Uterus (tissue), 4 donors: ENCODE results near the gene TMEM30A. TPM values are rescaled to one million over a fixed set of nuclear protein-coding genes. Genes with fewer than 3 reads are reported as not detected.
A peak's percentile ranks its signal among the peaks of the same experiment; 100 is the strongest.

Experiments
- DNase-seq, 2 donors: peaks; one replicate each; pipeline ENCODE4 v3.0.0-alpha.2; 2019 to 2020
- H3K27ac ChIP-seq, 2 donors: fragments of 200-600 bp; sonication (generic); 1 replicate in 1 of 2; 2 replicates in 1 of 2; pipeline ENCODE4 v1.5.1; 2016 to 2018
- H3K27me3 ChIP-seq, 2 donors: fragments of 200-600 bp; sonication (generic); one replicate each; pipeline ENCODE4 v1.5.1; 2018 to 2019; ENCODE audit warnings: control low read depth in 1 of 2
- H3K36me3 ChIP-seq, 2 donors: fragments of 200-600 bp; sonication (generic); one replicate each; pipeline ENCODE4 v1.5.1; 2019; ENCODE audit warnings: control low read depth in 1 of 2
- H3K4me1 ChIP-seq, 2 donors: fragments of 200-600 bp; sonication (generic); one replicate each; pipeline ENCODE4 v1.5.1; 2018 to 2019; ENCODE audit warnings: control low read depth in 1 of 2
- H3K4me3 ChIP-seq, 2 donors: fragments of 200-600 bp; sonication (generic); 1 replicate in 1 of 2; 2 replicates in 1 of 2; pipeline ENCODE4 v1.5.1; 2018 to 2019; ENCODE audit warnings: mild to moderate bottlenecking in 1 of 2
- H3K9me3 ChIP-seq, 2 donors: fragments of 200-600 bp; sonication (generic); one replicate each; pipeline ENCODE4 v1.5.1; 2019; ENCODE audit warnings: control low read depth in 1 of 2
- POLR2A ChIP-seq, 2 donors: fragments of 450-650 bp; IDR thresholded peaks; one replicate each; pipeline ENCODE4 v1.6.1; 2016; ENCODE audit warnings: antibody characterized with exemption in 2 of 2, mild to moderate bottlenecking in 1 of 2, moderate library complexity in 1 of 2
- intact Hi-C: fragments of 100-400 bp; cut with DNase I; formaldehyde crosslinking; loops from one replicate; pipeline ENCODE4 v1.15.1; 2023; ENCODE audit warnings: low total_unique reads
- total RNA-seq, 4 donors: library from RNA; depleted of rRNA in 3 of 4; stranded (reverse); fragments of >200 nt in 3 of 4; gene quantifications; one replicate each; pipeline versions ENCODE4 v1.1.0 to v1.2.4, GENCODE V29; 2014 to 2023
- TF ChIP-seq, protein P1 (sequence below), 4 experiments: fragments of 200-600 bp in 2 of 4; fragments of 450-650 bp in 2 of 4; sonication (generic) in 2 of 4; IDR thresholded peaks; one replicate each; pipeline ENCODE4 v1.5.1; 2016 to 2019; ENCODE audit warnings: antibody characterized with exemption in 4 of 4, mild to moderate bottlenecking in 2 of 4, moderate library complexity in 1 of 4
- donor health status: DM: yes; HTN: yes; CAD: no.

TMEM30A gene
- total RNA-seq, 4 donors from 2014 or later, result 71.0 to 194 (median 125) TPM

DNA sequence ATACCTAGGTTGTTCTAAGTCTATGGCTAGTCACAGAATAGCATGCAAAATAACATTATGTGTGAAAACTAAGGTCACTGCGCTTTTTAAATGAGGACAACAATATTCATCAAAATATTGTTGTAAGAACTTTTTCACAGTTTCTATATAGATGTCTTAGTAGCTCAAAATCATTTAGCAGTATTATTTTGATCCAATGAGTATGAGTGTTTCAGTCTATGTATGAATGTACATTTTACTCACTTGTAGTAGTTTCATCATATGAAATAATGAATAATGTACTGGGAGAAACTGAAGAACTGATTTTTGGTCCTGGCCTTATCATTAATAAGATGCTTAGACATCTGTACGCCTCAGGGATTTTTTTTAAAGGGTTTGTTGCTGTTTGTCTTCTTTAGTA, 16.5 kb upstream of the TMEM30A start:
- Histone ChIP-seq H3K27me3 (no peaks in the 10 kb centered on the region), H3K27ac (no peak overlapping the region), H3K4me1 (no peaks in the 10 kb centered on the region), H3K9me3 (no peaks in the 10 kb centered on the region), H3K36me3 (no peaks in the 10 kb centered on the region), H3K4me3 (no peak overlapping the region)
- intact Hi-C loops, result no loop called here
- DNase-seq, result no peak
- TF ChIP-seq, protein P1, sequence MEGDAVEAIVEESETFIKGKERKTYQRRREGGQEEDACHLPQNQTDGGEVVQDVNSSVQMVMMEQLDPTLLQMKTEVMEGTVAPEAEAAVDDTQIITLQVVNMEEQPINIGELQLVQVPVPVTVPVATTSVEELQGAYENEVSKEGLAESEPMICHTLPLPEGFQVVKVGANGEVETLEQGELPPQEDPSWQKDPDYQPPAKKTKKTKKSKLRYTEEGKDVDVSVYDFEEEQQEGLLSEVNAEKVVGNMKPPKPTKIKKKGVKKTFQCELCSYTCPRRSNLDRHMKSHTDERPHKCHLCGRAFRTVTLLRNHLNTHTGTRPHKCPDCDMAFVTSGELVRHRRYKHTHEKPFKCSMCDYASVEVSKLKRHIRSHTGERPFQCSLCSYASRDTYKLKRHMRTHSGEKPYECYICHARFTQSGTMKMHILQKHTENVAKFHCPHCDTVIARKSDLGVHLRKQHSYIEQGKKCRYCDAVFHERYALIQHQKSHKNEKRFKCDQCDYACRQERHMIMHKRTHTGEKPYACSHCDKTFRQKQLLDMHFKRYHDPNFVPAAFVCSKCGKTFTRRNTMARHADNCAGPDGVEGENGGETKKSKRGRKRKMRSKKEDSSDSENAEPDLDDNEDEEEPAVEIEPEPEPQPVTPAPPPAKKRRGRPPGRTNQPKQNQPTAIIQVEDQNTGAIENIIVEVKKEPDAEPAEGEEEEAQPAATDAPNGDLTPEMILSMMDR (IDR thresholded peaks at IDR 0.05), result no peak

DNA sequence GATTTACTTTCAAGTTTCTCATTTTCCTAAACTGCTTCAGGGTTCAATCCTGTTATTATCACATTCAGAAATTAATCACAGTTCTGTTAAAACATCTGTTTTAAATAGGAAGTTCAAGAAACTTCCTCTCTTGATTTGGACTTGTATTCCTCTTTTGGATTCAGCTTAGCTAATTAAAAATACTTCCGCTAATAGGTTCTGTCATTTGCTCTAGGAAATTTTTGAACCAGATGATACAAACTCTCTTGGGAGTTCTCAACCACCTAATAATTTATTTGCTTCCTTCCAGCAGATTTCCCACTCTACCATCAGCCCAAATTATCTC, 15.9 kb upstream of the TMEM30A start:
- TF ChIP-seq POLR2A (IDR thresholded peaks at IDR 0.05), result no peak
- TF ChIP-seq, protein P1 (IDR thresholded peaks at IDR 0.05), result no peak
- intact Hi-C loops, result no loop called here
- no peak overlapping the region for H3K27ac ChIP-seq
- H3K4me3 ChIP-seq, result no peak overlapping the region
- no peaks in the 10 kb centered on the region for H3K27me3 ChIP-seq
- H3K36me3 ChIP-seq, result no peaks in the 10 kb centered on the region
- H3K4me1 ChIP-seq, result no peaks in the 10 kb centered on the region
- no peaks in the 10 kb centered on the region for H3K9me3 ChIP-seq
- no peak for DNase-seq

DNA sequence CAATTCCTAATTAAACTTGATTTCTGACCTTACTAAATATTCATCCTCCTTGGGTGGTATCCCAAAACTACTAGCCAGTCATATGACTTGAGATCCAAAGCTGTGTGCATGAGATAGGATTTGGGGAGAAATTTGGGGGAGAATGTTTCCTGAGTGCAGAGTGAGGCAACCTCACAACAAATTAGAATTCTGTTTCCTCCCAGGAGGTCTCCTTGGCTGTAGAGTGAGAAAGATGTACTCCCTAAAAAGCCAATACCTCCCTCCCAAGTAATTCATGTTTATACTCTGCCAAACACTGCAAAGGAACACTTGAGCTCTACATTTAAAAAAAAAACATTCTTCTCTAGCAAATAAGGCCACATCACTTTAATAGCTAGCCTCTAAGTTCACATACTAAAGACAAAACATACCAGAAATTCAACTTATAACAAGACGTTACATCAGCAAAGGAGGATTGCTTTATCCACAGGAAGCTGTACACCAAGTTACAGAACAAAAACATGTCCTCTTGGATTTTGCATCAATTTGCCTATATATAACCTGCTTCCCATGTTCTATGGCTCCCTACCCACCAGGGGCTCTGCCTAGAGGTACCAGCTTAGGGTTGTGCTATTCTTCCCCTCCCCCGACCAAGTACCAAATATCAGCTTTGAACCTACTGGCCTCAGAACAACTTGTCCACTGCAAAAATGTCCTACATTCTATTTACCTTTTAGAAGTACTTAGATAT, 15.4 kb upstream of the TMEM30A start:
- Histone ChIP-seq H3K9me3 (no peaks in the 10 kb centered on the region), H3K27me3 (no peaks in the 10 kb centered on the region), H3K4me1 (no peaks in the 10 kb centered on the region), H3K36me3 (no peaks in the 10 kb centered on the region), H3K4me3 (no peak overlapping the region), H3K27ac (no peak overlapping the region)
- intact Hi-C loops, result no loop called here
- no peak for DNase-seq
- TF ChIP-seq, protein P1 (IDR thresholded peaks at IDR 0.05), result no peak
- no peak for TF ChIP-seq POLR2A (IDR thresholded peaks at IDR 0.05)

DNA sequence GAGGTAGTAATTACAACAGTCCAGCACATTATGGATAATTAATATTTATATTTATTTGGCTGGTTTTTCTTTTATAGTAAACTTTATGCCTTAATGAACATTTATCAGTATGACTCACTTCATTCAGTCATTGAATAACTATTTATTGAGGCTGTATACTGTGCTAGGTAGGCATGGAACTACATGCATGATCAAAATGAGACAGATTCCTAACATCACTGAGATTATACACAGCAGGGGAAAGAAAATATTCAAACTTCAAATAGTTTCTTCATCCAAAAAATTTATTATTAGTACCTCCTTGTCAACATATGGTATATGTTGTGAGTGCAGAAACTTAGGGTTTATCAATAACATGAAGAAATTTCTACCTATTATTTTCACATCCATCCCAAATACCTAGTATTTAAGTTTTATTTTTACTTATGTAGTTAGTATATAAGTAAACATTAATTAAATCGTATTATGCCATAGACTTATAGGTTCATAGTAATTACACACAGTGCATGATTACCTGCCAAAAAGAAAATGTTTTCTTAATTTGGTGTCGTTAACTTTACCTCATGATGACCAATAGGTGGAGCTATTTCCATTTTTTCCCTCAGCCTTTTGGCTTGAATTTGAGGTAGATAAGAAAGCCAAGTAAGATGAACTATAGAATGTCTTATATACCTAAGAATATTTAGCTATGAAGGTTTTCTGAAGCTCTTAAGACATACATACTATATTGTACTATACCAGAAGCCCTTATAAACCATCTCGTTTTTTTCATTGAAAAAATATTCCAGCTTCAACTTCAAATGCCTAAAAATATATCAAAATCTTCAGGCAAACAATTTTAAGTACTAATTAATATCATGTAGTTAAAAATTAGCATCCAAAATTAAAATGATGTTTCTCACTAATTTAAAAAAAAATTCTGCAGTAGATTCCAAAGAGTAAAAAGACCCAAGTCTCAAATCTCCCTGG, 12.5 kb upstream of the TMEM30A start:
- TF ChIP-seq, protein P1 (IDR thresholded peaks at IDR 0.05), result peak; percentile 66 to 74 (median 71)
- TF ChIP-seq POLR2A (IDR thresholded peaks at IDR 0.05), result no peak
- no peaks in the 10 kb centered on the region for H3K4me1 ChIP-seq
- no peaks in the 10 kb centered on the region for H3K36me3 ChIP-seq
- no peaks in the 10 kb centered on the region for H3K9me3 ChIP-seq
- no peak overlapping the region for H3K27ac ChIP-seq
- intact Hi-C loops, result no loop called here
- H3K27me3 ChIP-seq, result no peaks in the 10 kb centered on the region
- H3K4me3 ChIP-seq, result no peak overlapping the region
- DNase-seq, result no peak

DNA sequence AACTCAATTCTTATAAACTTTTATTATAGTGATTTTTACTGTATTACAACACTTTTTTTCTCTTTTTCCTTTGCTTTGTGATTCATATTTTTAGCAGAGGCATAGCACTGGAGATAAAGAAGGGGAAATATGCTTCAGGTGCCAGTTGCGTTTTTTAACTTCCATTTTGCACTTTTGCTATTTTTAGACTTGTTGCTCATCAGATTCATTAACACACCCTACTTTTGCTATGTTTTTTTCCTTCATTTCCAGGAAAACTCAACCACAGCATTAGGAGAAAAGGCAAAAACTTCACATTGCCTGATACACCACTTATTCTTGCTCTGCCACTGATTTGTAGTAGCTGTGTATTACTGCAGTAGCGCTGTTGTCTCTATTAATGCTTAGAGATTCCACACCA, 8.0 kb upstream of the TMEM30A start:
- no peak for DNase-seq
- Histone ChIP-seq H3K27ac (no peak overlapping the region), H3K36me3 (no peaks in the 10 kb centered on the region), H3K27me3 (no peaks in the 10 kb centered on the region), H3K4me1 (no peaks in the 10 kb centered on the region), H3K9me3 (no peaks in the 10 kb centered on the region), H3K4me3 (no peak overlapping the region)
- intact Hi-C loops, result no loop called here
- TF ChIP-seq POLR2A (IDR thresholded peaks at IDR 0.05), result no peak
